ENCODE measurements around the gene MTCL1. TPM values are rescaled to one million over a fixed set of nuclear protein-coding genes. Genes with fewer than 3 reads are reported as not detected.

MTCL1 gene
- total RNA-seq, 1 donor, result 54.9 TPM

DNA sequence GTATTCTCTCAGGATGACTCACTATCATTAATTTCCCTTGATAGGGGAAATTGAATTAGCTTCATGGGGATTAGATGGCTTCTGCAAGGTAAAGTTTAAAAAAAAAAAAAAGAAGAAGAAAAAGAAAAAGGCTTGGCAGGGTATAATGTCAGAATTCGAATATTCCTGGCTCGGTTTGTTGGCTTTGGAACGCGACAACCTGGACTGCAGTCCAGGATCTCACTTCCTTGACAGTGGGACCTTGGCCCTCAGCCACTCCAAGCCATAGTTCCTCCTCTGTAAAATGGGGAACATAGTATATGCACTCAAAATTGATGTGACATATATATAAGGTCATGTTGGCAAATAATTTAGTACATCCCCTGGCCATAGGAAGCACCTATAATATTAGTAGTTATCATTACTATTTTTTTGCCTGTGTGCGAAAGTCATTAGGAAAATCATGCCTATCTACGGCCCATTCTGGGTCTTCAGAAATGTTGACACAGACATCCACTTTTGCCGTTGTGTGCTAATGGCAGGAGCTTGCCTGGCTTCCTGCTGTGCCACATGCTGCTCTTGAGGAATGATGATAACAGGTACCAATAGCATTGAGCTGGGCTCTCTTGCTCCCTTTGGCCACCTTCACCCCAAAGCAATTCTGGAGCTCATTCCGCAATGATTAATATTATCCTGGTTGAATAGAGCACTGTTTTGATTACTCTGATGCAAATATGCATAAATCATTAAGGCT is 97.9 kb downstream of the MTCL1 start:
- no peak overlapping the region for H3K4me3 ChIP-seq (ENCODE audit: low read depth, low read length)
- TF ChIP-seq CTCF (IDR thresholded peaks at IDR 0.05; ENCODE audit: insufficient read depth, low read length), result no peak
- no peak for DNase-seq (ENCODE audit: low read depth)

DNA sequence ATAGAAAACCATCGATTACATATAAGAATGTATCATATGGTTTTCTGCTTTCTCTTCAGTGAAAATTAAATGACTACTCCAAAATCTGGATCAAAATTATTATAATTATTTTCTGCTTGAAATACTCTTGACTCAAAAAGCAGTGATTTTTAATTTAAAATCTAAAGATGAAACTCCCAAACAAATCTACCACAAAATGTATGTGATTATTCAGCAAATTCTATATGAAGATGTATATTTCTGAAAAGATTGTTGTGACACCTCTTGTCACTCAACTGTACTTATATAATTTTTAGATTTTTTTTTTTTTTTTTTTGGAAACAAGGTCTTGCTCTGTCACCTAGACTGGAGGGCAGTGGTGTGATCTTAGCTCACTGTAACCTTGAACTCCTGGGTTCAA is 98.6 kb downstream of the MTCL1 start:
- no peak for DNase-seq (ENCODE audit: low read depth)
- H3K4me3 ChIP-seq (ENCODE audit: low read depth, low read length), result no peak overlapping the region
- TF ChIP-seq CTCF (IDR thresholded peaks at IDR 0.05; ENCODE audit: insufficient read depth, low read length), result no peak

DNA sequence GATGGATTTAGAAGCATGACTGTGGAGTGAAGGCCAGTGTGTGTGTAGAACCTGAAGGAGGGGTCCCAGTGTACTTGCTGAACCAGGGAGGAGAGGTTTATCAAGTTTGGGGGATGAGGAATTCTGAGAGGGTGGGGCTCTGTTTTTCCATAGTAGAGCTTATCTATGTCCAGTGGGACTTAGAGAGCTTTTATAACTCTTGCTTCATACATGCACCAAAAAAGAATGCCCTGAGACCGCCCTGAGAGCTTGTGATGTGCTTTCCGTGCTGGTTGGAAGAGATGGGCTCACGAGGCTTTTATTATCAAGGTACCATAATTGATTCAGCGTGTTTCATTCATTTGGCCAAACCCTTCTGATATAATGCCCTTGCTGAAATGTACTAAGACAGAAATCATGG is 100.2 kb downstream of the MTCL1 start:
- peak; percentile 81 for DNase-seq (ENCODE audit: low read depth)
- no peak for TF ChIP-seq CTCF (IDR thresholded peaks at IDR 0.05; ENCODE audit: insufficient read depth, low read length)
- H3K4me3 ChIP-seq (ENCODE audit: low read depth, low read length), result no peak overlapping the region

GRCh38 chr18:8806100-8806797 is 100.9 kb downstream of the MTCL1 start:
- H3K4me3 ChIP-seq (ENCODE audit: low read depth, low read length), result no peak overlapping the region
- no peak for DNase-seq (ENCODE audit: low read depth)
- TF ChIP-seq CTCF (IDR thresholded peaks at IDR 0.05; ENCODE audit: insufficient read depth, low read length), result no peak

GRCh38 chr18:8806798-8807487 is 101.6 kb downstream of the MTCL1 start:
- TF ChIP-seq CTCF (IDR thresholded peaks at IDR 0.05; ENCODE audit: insufficient read depth, low read length), result no peak
- H3K4me3 ChIP-seq (ENCODE audit: low read depth, low read length), result no peak overlapping the region
- no peak for DNase-seq (ENCODE audit: low read depth)

DNA sequence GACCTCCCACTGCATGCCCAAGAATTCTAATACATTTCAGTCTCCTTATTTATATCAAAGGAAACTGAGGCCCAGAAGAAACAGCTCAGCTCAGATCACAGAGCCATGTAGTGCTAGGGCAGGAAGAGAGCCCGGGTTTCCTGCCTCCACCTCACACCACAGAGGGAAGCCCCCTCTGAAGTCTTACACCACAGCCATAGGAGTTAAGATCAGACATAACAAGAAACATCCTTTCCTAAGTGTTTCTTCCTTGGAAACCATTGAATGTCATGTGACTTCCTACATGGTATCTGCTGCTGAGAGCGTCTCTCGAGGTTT is 102.1 kb downstream of the MTCL1 start:
- H3K4me3 ChIP-seq (ENCODE audit: low read depth, low read length), result no peak overlapping the region
- TF ChIP-seq CTCF (IDR thresholded peaks at IDR 0.05; ENCODE audit: insufficient read depth, low read length), result no peak
- no peak for DNase-seq (ENCODE audit: low read depth)

Measured in fibroblast of the aortic adventitia (primary cell).